Smooth muscle cell (in vitro differentiated cells): ENCODE results near the gene SKAP2. TPM values are rescaled to one million over a fixed set of nuclear protein-coding genes. Genes with fewer than 3 reads are reported as not detected.

Experiments used
- DNase-seq: peaks from one replicate; lab custom pipeline; 2025; ENCODE audit not compliant: unreplicated experiment; lab: John Stamatoyannopoulos, UW
- H2AFZ ChIP-seq: fragments of 200-600 bp; sonication (generic); 2 replicates; pipeline ENCODE4 v1.6.0; 2016; ENCODE audit warnings: antibody characterized with exemption, low read depth, mild to moderate bottlenecking
- H3F3A ChIP-seq: fragments of 200-600 bp; sonication (generic); 2 replicates; pipeline ENCODE4 v1.6.0; 2017; ENCODE audit warnings: antibody characterized with exemption, low read depth
- H3K27ac ChIP-seq: fragments of 200-600 bp; sonication (generic); 2 replicates; pipeline ENCODE4 v1.5.1; 2016; ENCODE audit warnings: low read depth, mild to moderate bottlenecking
- H3K27me3 ChIP-seq: fragments of 200-600 bp; sonication (generic); 2 replicates; pipeline ENCODE4 v1.6.1; 2016; ENCODE audit warnings: low read depth, mild to moderate bottlenecking
- H3K36me3 ChIP-seq: fragments of 200-600 bp; sonication (generic); 2 replicates; pipeline ENCODE4 v1.5.1; 2016; ENCODE audit warnings: low read depth
- H3K4me1 ChIP-seq: fragments of 200-600 bp; sonication (generic); 2 replicates; pipeline ENCODE4 v1.5.1; 2016; ENCODE audit warnings: low read depth
- H3K4me2 ChIP-seq: fragments of 200-600 bp; sonication (generic); 2 replicates; pipeline ENCODE4 v1.6.0; 2016; ENCODE audit warnings: mild to moderate bottlenecking
- H3K4me3 ChIP-seq: fragments of 200-600 bp; sonication (generic); 2 replicates; pipeline ENCODE4 v1.5.1; 2016; ENCODE audit warnings: mild to moderate bottlenecking
- H3K79me2 ChIP-seq: fragments of 200-600 bp; sonication (generic); 2 replicates; pipeline ENCODE4 v1.6.0; 2016; ENCODE audit warnings: low read depth, mild to moderate bottlenecking
- H3K9ac ChIP-seq: fragments of 200-600 bp; sonication (generic); 2 replicates; pipeline ENCODE4 v1.6.0; 2016; ENCODE audit warnings: low read depth
- H3K9me3 ChIP-seq: fragments of 200-600 bp; sonication (generic); replicated peaks from 2 replicates; pipeline ENCODE4 v1.5.1; 2016; ENCODE audit warnings: low read depth
- H4K20me1 ChIP-seq: fragments of 200-600 bp; sonication (generic); 2 replicates; pipeline ENCODE4 v1.6.0; 2016; ENCODE audit warnings: low read depth
- WGBS: methylation state at CpG from one replicate; pipeline ENCODE4 v1.1.7; 2016; ENCODE audit warnings: low lambda C conversion rate; 5-methylcytosine and 5-hydroxymethylcytosine counted together
- polyA plus RNA-seq: library from polyadenylated mRNA; unstranded; fragments of >200 nt; fragmentation: Nextera tagmentation; extraction: Ambion mirVana; gene quantifications from 2 replicates; pipeline ENCODE4 v1.2.1, GENCODE V29; 2016
- total RNA-seq: library from RNA; depleted of rRNA; stranded (reverse); fragments of >200 nt; gene quantifications from 2 replicates; pipeline ENCODE4 v1.2.3, GENCODE V29; 2014
- TF ChIP-seq, protein P1 (sequence below): fragments of 200-600 bp; sonication (generic); IDR thresholded peaks from 2 replicates; pipeline ENCODE4 v1.5.1; 2017; ENCODE audit warnings: borderline replicate concordance, mild to moderate bottlenecking, antibody characterized with exemption; ENCODE audit not compliant: insufficient read depth, poor library complexity, severe bottlenecking

Gene SKAP2
- total and polyA plus RNA-seq, 2 experiments from 2014 or later = 7.7 to 14.8 TPM

DNA sequence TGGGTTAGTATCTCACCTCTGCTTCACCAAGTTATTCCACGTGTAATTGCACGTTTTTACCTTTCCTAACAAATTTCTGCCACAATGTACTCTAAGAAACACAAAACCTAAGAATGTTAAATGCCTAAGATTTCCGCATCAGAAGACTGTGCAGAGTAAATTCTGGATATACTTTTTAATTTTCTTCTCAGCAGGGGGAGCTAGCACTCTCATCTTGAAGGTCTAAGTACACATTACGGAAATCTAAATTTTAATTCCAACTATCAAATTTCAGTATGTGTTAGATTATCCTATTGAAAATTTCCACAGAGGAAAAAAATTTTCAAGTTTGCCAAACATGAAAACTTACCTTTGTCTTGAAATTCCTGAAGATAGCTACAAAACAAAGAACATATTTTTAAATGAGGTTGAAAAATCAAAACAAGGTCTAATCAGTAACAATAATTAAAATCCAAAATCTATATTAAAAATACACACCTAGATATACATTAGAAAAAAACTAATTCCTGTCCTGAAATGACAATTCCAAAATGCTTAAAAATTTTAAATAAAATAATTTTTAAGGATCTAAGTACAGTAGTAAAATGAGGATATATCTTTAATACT is 10.5 kb downstream of the SKAP2 start:
- Histone ChIP-seq H3K9ac (no peak overlapping the region), H3K9me3 (no peaks in the 10 kb centered on the region), H3K36me3 (no peaks in the 10 kb centered on the region), H4K20me1 (peaks cover 42% of the 10 kb centered on the region), H3K4me3 (no peak overlapping the region), H3K27ac (no peak overlapping the region), H3K4me2 (no peak overlapping the region), H3F3A (no peaks in the 10 kb centered on the region), H3K4me1 (peaks cover 7% of the 10 kb centered on the region), H3K27me3 (peaks cover 63% of the 10 kb centered on the region), H3K79me2 (no peaks in the 10 kb centered on the region), H2AFZ (no peak overlapping the region)
- DNase-seq = no peak
- 28% methylated on average over 4 of the region's 4 CpGs for WGBS
- TF ChIP-seq, protein P1, sequence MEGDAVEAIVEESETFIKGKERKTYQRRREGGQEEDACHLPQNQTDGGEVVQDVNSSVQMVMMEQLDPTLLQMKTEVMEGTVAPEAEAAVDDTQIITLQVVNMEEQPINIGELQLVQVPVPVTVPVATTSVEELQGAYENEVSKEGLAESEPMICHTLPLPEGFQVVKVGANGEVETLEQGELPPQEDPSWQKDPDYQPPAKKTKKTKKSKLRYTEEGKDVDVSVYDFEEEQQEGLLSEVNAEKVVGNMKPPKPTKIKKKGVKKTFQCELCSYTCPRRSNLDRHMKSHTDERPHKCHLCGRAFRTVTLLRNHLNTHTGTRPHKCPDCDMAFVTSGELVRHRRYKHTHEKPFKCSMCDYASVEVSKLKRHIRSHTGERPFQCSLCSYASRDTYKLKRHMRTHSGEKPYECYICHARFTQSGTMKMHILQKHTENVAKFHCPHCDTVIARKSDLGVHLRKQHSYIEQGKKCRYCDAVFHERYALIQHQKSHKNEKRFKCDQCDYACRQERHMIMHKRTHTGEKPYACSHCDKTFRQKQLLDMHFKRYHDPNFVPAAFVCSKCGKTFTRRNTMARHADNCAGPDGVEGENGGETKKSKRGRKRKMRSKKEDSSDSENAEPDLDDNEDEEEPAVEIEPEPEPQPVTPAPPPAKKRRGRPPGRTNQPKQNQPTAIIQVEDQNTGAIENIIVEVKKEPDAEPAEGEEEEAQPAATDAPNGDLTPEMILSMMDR = peak; percentile 66

DNA sequence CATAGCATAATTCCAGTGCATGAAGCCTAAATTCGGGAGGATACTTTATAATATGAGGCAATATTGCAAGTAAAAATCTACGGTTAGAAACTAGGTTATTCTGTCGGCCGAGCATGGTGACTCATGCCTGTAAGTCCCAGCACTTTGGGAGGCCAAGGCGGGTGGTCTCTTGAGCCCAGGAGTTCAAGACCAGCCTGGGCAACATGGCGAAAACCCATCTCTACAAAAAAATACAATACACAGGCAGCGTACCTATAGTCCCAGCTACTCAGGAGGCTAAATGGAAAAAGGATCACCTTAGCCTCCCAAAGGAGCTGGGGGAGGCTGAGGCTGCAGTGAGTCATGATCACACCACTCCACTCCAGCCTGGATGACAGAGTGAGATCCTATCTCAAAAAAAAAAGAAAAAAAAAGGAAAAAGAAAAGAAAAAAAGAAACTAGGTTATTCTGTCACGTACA is 14.2 kb downstream of the SKAP2 start:
- Histone ChIP-seq H3F3A (no peaks in the 10 kb centered on the region), H3K9ac (no peak overlapping the region), H3K79me2 (no peaks in the 10 kb centered on the region), H3K4me2 (no peak overlapping the region), H4K20me1 (peaks cover 7% of the 10 kb centered on the region), H3K27ac (no peak overlapping the region), H3K27me3 (peaks cover 30% of the 10 kb centered on the region), H3K4me3 (no peak overlapping the region), H3K4me1 (no peaks in the 10 kb centered on the region), H3K36me3 (no peaks in the 10 kb centered on the region), H3K9me3 (no peaks in the 10 kb centered on the region), H2AFZ (no peak overlapping the region)
- WGBS = 81% methylated on average over 8 of the region's 8 CpGs
- TF ChIP-seq, protein P1 = no peak
- no peak for DNase-seq

DNA sequence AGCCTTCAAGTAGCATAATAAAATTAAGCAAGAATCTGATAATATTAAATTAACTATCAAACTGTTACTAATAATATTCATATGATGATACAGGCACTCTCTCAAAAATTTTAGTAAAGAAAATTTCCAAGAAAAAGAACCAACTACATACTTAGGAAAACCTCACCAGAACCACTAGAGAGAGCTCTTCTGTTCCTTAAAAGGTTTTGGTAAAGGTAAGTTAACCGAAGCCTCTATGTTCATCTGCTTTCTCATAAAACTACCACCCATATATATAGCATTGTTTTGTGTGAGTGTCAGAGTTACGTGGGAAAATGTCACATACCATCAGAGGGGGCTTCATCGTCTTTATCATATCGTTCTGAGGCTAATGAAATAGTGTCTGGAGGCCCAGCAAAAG is 20.7 kb downstream of the SKAP2 start:
- WGBS = 40% methylated on average over 4 of the region's 4 CpGs
- no peaks in the 10 kb centered on the region for H3K9me3 ChIP-seq
- H3K27ac ChIP-seq = no peak overlapping the region
- no peak overlapping the region for H3K4me3 ChIP-seq
- H2AFZ ChIP-seq = no peak overlapping the region
- H3K79me2 ChIP-seq = no peaks in the 10 kb centered on the region
- H3K4me2 ChIP-seq = no peak overlapping the region
- H3K9ac ChIP-seq = no peak overlapping the region
- DNase-seq = no peak
- peaks cover 2% of the 10 kb centered on the region for H3K27me3 ChIP-seq
- no peaks in the 10 kb centered on the region for H4K20me1 ChIP-seq
- no peaks in the 10 kb centered on the region for H3F3A ChIP-seq
- TF ChIP-seq, protein P1 = no peak
- H3K36me3 ChIP-seq = no peaks in the 10 kb centered on the region
- H3K4me1 ChIP-seq = no peaks in the 10 kb centered on the region

DNA sequence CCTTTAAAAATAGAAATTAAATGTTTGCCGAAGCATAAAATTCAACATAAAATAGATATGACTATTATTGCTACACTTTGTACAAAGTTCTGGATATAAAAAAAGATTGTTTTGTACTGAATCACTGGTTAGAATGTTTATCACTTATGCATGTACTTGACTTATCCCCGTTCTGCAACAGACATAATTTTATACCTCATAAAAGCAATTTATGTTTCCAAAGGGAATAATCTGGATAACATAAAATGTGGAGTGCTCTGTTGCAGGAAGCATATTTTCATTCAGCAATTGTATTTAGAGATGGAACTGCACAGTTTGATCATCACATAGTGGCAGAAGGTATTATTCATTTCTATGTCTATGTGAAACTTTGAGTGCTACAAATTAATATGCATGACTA is 21.5 kb downstream of the SKAP2 start:
- Histone ChIP-seq H2AFZ (no peak overlapping the region), H3K79me2 (no peaks in the 10 kb centered on the region), H3K27me3 (no peaks in the 10 kb centered on the region), H3K27ac (no peak overlapping the region), H3K4me1 (no peaks in the 10 kb centered on the region), H4K20me1 (no peaks in the 10 kb centered on the region), H3K4me3 (no peak overlapping the region), H3F3A (no peaks in the 10 kb centered on the region), H3K9me3 (no peaks in the 10 kb centered on the region), H3K4me2 (no peak overlapping the region), H3K9ac (no peak overlapping the region), H3K36me3 (no peaks in the 10 kb centered on the region)
- TF ChIP-seq, protein P1 = no peak
- no peak for DNase-seq
- 93% methylated on average over 2 of the region's 2 CpGs for WGBS
